Lower leg skin (tissue), 4 donors: ENCODE measurements around the gene LCLAT1. TPM values are rescaled to one million over a fixed set of nuclear protein-coding genes. Genes with fewer than 3 reads are reported as not detected.

Source experiments
- DNase-seq, 2 donors: peaks; one replicate each; pipeline ENCODE4 v3.0.0-alpha.2; 2019; ENCODE audit warnings: low spot score in 2 of 2
- H3K4me3 ChIP-seq: fragments of 200-600 bp; sonication (generic); 2 replicates; pipeline ENCODE4 v1.5.1; 2017; ENCODE audit warnings: mild to moderate bottlenecking, low read depth; ENCODE audit not compliant: poor library complexity, severe bottlenecking
- POLR2A ChIP-seq, 2 donors: fragments of 450-650 bp; IDR thresholded peaks; one replicate each; pipeline ENCODE4 v1.6.1; 2016 to 2017; ENCODE audit warnings: antibody characterized with exemption in 2 of 2, mild to moderate bottlenecking in 1 of 2, moderate library complexity in 1 of 2
- WGBS, 2 donors: methylation state at CpG; one replicate each; pipeline ENCODE4 v1.1.5; 2018; 5-methylcytosine and 5-hydroxymethylcytosine counted together
- intact Hi-C: fragments of 100-400 bp; cut with DNase I; formaldehyde crosslinking; loops from one replicate; pipeline ENCODE4 v1.15.0; 2023; ENCODE audit warnings: low total_unique reads
- total RNA-seq, 4 donors: library from RNA; depleted of rRNA; stranded (reverse); fragments of >200 nt; gene quantifications; one replicate each; pipeline ENCODE4 v1.1.0, GENCODE V29; 2016
- TF ChIP-seq, protein P1 (sequence below), 3 donors: fragments of 450-650 bp; IDR thresholded peaks; one replicate each; pipeline ENCODE4 v1.5.1; 2016; ENCODE audit warnings: antibody characterized with exemption in 3 of 3, mild to moderate bottlenecking in 3 of 3, moderate library complexity in 2 of 3

LCLAT1 gene
- 10 to 100 TPM in 3 of 4 donors, 1 to 10 TPM in 1; 5.2 to 19.1 (median 12.0) TPM for total RNA-seq

DNA sequence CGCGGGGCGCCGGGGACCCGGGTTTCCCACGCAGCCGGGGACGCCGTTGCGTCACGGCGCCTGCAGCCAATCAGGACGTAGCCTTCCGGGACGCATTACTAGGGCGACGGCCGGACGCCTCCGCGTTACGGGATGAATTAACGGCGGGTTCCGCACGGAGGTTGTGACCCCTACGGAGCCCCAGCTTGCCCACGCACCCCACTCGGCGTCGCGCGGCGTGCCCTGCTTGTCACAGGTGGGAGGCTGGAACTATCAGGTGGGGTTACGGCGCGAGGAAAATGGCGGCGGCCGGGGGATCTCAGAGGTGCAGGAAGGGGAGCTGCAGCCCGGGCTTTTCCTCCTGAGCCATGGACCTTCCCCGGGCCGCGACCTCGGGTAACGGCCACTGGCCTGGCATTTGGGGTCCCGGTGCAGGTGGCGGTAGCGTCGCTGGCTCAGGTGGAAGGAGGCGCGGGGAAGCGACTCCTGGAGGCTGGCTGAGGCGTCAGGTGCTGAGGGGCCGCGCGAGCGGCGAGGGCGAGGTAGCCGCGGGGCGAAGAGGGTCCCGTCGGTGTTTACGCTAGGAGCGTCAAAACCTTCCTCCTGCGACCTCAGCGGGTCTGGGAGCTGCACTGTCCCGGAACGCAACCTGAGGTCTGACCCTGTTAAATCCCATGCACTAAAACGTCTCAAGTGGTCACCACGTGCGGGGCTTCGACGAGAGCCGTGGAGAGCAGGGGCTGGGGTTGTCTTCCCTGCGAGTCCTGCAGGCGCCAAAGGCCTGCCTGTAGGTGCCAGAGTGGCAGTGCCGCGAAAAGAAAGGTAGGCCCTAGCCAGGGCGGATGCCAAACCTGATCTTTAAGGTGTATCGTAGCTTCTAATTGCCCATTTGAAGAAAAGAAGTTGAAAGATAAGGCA, at the start of gene LCLAT1:
TSS of gene LCLAT1 (plus strand) at position 98 of the 897 bp plus-strand sequence. CDS start 78,345 bp downstream, outside the sequence.
- WGBS, 2 donors, result 2 to 4% methylated on average over 47 to 66 of the region's 83 CpGs
- TF ChIP-seq, protein P1, sequence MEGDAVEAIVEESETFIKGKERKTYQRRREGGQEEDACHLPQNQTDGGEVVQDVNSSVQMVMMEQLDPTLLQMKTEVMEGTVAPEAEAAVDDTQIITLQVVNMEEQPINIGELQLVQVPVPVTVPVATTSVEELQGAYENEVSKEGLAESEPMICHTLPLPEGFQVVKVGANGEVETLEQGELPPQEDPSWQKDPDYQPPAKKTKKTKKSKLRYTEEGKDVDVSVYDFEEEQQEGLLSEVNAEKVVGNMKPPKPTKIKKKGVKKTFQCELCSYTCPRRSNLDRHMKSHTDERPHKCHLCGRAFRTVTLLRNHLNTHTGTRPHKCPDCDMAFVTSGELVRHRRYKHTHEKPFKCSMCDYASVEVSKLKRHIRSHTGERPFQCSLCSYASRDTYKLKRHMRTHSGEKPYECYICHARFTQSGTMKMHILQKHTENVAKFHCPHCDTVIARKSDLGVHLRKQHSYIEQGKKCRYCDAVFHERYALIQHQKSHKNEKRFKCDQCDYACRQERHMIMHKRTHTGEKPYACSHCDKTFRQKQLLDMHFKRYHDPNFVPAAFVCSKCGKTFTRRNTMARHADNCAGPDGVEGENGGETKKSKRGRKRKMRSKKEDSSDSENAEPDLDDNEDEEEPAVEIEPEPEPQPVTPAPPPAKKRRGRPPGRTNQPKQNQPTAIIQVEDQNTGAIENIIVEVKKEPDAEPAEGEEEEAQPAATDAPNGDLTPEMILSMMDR (IDR thresholded peaks at IDR 0.05), result peak in 1 of 3 donors; percentile 11
- no peak for TF ChIP-seq POLR2A (IDR thresholded peaks at IDR 0.05)
- H3K4me3 ChIP-seq, result peak within 1 kb of the TSS; percentile 83
- intact Hi-C loops, result no loop called here
- peak; percentile 62 to 94 for DNase-seq

DNA sequence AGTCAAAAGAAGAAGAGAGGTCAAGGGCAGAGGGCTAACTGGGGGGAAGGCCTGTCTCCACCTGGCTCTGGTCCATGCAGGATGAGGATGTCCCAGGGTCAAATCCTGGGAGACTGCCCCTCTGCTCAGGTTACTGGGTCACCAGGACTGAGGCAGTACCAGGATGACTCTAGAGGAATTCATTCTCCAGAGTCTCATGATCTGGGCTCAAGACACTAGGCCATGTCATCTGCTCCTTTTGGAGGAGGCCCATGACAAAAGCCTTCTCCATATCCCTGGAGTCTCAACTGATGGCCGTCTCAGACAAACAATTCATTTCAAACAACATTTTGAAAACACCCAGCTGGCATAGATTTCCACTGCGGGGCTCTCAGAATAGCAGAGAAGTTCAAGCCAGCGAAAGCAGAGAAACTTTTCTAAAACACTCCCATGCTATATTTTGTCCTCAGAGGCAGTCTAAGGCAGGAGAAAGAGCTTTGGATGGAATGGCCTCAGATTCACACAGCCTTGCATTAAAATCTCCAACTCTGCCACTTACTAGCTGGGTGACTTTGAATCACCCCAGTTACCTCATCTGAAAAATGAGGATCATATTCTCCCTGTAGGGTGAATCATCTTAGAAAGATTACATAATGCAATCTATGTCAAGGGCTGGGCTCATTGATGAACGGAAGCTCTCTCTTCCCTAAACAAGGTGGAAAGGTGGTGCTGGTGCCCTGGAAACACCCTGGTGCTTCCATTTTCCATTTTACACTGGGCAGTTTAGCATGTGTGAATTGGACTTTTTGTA, 48.8 kb upstream of the LCLAT1 start:
- intact Hi-C loops, result no loop called here
- WGBS, 2 donors, result 65 to 81% methylated on average over 4 of the region's 4 CpGs
- H3K4me3 ChIP-seq, result no peak overlapping the region
- DNase-seq, result peak in 1 of 2 donors; percentile 49
- TF ChIP-seq POLR2A (IDR thresholded peaks at IDR 0.05), result no peak
- TF ChIP-seq, protein P1 (IDR thresholded peaks at IDR 0.05), result no peak

DNA sequence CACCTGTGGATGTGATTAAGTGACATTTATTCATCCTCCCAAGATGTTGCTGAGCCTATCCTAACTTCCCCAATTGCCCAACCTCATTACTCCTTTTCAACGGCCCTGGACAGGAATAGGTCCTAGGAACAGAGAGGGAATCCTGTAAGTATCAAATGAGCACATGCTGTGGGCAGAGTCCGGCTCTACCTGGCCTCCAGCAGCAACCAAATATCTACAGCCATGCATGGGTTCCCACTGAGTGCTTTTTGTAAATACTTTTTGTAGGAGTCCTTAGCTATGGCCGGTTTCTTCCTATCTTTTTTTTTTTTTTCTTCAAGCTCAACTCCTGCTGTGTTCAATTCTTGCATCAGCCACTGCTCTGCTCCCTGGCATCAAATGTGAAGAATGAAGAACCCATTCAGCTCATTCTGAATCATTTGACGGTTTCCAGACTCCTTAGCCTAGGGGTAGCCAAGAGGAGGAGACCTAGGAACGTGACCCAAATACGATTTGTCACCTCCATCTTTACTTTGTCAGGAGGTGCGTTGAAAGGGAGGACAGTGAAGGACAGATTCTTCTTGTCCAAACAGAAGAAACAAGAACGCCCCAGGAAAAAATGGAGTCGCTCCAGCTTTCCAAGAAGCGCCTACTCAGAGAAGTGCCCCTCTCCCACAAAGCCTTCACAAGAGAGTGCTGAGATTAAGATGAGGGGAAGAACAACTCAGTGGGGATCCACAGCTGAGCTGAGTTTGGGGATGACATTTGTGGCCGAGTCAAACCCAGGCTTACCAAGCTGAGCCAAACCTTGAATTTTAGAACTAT, 46.7 kb upstream of the LCLAT1 start:
- TF ChIP-seq, protein P1 (IDR thresholded peaks at IDR 0.05), result no peak
- no peak for DNase-seq
- no peak overlapping the region for H3K4me3 ChIP-seq
- WGBS, 2 donors, result 77 to 82% methylated on average over 11 of the region's 11 CpGs
- intact Hi-C loops, result no loop called here

DNA sequence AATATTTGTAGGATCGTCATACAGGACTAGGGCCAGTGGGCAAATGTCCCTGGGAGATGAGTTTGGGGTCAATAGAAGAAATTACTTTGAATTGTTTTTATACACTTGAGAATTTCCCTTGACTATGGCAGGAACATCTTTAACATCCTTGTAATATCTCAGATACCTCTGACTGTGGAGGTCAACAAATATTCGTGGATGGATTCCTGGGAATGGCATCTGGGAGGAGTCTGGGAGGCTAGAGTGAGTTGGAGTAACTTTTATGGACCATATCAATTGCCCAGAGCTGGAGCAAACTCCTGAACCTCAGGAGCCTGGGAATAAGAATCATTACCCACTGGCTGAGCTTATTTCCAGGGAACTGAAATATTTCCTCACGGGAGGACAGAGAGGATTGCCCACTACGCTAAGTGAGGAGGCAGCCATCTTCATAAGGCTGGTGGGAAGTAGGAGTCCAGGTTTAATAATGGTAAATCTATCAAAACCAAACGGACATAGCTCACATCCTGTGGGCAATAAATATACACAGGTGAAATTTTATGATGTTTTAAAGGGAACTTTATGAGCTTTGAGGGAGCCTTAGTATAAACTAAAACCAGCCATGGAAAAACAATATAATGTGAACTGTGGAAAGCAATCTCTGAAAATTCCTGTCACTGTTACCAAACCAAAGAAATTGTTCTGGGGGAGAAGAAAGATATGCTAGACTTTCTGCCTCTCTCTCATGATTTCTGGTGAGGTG, 44.4 kb upstream of the LCLAT1 start:
- no peak for DNase-seq
- 81 to 83% methylated on average over 5 of the region's 5 CpGs for WGBS, 2 donors
- TF ChIP-seq POLR2A (IDR thresholded peaks at IDR 0.05), result no peak
- TF ChIP-seq, protein P1 (IDR thresholded peaks at IDR 0.05), result no peak
- no peak overlapping the region for H3K4me3 ChIP-seq
- intact Hi-C loops, result no loop called here
